NB4 (cell line): ENCODE measurements around the gene RPL5.

ENCODE experiments used
- DNase-seq: peaks from one replicate; pipeline ENCODE4 v3.0.0; 2010; ENCODE audit warnings: low read depth
- H3K4me3 ChIP-seq: one replicate; pipeline ENCODE4 v1.5.1; 2011; ENCODE audit warnings: mild to moderate bottlenecking, low read depth, low read length, moderate library complexity
- MAX ChIP-seq: IDR thresholded peaks from 2 replicates; pipeline ENCODE4 v1.6.1; 2011; ENCODE audit warnings: low read depth, low read length
- MYC ChIP-seq: IDR thresholded peaks from 2 replicates; pipeline ENCODE4 v1.6.1; 2011; ENCODE audit warnings: low read depth, low read length
- POLR2A ChIP-seq: IDR thresholded peaks from 2 replicates; pipeline ENCODE4 v1.6.1; 2011; ENCODE audit warnings: mild to moderate bottlenecking; ENCODE audit not compliant: insufficient read length; ENCODE audit errors: extremely low read depth
- TF ChIP-seq, protein P1 (sequence below): IDR thresholded peaks from one replicate; pipeline ENCODE4 v1.5.1; 2012; ENCODE audit warnings: low read depth, low read length

RPL5 gene

GRCh38 chr1:92790867-92791266, 41.0 kb upstream of the RPL5 start:
- TF ChIP-seq MAX, result no peak
- TF ChIP-seq POLR2A, result no peak
- TF ChIP-seq, protein P1, sequence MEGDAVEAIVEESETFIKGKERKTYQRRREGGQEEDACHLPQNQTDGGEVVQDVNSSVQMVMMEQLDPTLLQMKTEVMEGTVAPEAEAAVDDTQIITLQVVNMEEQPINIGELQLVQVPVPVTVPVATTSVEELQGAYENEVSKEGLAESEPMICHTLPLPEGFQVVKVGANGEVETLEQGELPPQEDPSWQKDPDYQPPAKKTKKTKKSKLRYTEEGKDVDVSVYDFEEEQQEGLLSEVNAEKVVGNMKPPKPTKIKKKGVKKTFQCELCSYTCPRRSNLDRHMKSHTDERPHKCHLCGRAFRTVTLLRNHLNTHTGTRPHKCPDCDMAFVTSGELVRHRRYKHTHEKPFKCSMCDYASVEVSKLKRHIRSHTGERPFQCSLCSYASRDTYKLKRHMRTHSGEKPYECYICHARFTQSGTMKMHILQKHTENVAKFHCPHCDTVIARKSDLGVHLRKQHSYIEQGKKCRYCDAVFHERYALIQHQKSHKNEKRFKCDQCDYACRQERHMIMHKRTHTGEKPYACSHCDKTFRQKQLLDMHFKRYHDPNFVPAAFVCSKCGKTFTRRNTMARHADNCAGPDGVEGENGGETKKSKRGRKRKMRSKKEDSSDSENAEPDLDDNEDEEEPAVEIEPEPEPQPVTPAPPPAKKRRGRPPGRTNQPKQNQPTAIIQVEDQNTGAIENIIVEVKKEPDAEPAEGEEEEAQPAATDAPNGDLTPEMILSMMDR, result no peak
- no peak for DNase-seq

GRCh38 chr1:92791487-92792066, 40.3 kb upstream of the RPL5 start:
- TF ChIP-seq, protein P1, result no peak
- no peak for TF ChIP-seq MAX
- no peak for TF ChIP-seq POLR2A
- no peak for TF ChIP-seq MYC
- H3K4me3 ChIP-seq, result no peak overlapping the region
- DNase-seq, result no peak

More at GRCh38 chr1:92790867-92791266, 41.0 kb upstream of the RPL5 start:
- no peak overlapping the region for H3K4me3 ChIP-seq

DNA sequence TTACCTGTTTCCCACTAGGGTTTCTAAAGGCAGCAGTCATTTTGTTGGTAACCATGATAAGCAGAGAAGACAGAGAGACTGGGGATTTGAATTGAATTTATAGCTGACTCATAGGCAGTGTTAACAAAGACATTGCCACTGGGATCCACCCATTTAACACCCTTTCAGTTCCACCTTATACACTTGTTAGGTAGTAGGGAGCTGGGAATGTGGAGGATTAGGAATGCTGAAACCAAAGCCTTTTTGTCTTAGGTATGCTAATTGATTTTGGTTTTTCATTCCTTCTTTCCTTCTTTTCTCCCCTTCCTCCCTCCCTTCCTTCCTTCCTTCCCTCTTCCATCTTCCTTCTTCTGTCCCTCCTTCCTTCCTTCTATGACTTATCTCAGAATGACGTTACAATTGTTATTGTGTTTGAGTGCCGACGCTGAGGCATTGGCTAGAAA, 39.5 kb upstream of the RPL5 start:
- H3K4me3 ChIP-seq, result no peak overlapping the region
- TF ChIP-seq, protein P1, result no peak
- TF ChIP-seq MYC, result no peak
- no peak for DNase-seq

- no peak for DNase-seq
- H3K4me3 ChIP-seq, result no peak overlapping the region
- TF ChIP-seq MAX, result no peak
- TF ChIP-seq POLR2A, result no peak
- TF ChIP-seq, protein P1, result no peak
- TF ChIP-seq MYC, result no peak
Observed at GRCh38 chr1:92795166-92795565, 36.7 kb upstream of the RPL5 start.

- TF ChIP-seq POLR2A (no peak), MYC (no peak), MAX (no peak)
- TF ChIP-seq, protein P1, result no peak
- no peak overlapping the region for H3K4me3 ChIP-seq
- DNase-seq, result no peak
Observed at GRCh38 chr1:92797297-92797696, 34.5 kb upstream of the RPL5 start.

DNA sequence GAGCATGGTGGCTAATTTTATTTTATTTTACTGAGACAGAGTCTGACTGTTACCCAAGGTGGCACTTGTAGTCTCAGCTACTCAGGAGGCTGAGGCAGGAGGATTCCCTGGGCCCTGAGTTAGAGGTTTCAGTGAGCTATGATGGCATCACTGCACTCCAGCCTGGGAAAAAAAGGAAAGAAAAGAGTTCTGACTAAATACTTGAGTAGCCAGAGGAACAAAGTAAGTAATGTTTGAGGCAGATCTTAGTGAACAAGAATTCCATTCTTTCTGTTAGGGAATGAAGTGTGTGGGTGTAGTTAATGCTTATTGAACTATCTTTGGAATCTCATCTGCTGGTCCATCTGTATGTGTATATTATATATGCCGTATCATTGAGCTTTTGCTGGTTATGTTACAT, 33.9 kb upstream of the RPL5 start:
- TF ChIP-seq MAX (no peak), MYC (no peak), POLR2A (no peak)
- TF ChIP-seq, protein P1, result no peak
- no peak for DNase-seq
- H3K4me3 ChIP-seq, result no peak overlapping the region
